ENCODE results near the gene MAPK8. TPM values are rescaled to one million over a fixed set of nuclear protein-coding genes. Genes with fewer than 3 reads are reported as not detected.

Gene MAPK8
- polyA plus RNA-seq, 2 donors: 14.5 to 16.1 TPM

GRCh38 chr10:48473704-48474103, 167.2 kb downstream of the MAPK8 start:
- Histone ChIP-seq H3K36me3 (ENCODE audit: control insufficient read depth in 2 of 2, insufficient read depth in 2 of 2, low read length in 1 of 2) (no peaks in the 10 kb centered on the region), H3K4me3 (ENCODE audit: low read depth in 1 of 2, low read length in 2 of 2) (no peak overlapping the region), H3K9me3 (ENCODE audit: control insufficient read depth in 2 of 2, insufficient read depth in 1 of 2, low read depth in 1 of 2, low read length in 1 of 2) (no peaks in the 10 kb centered on the region), H3K27ac (ENCODE audit: low read depth in 2 of 2, low read length in 1 of 2) (no peak overlapping the region), H3K27me3 (ENCODE audit: control insufficient read depth in 1 of 2, insufficient read depth in 2 of 2, low read length in 2 of 2) (no peaks in the 10 kb centered on the region), H3K4me1 (ENCODE audit: control insufficient read depth in 2 of 2, insufficient read depth in 2 of 2, low read length in 1 of 2) (peaks cover 0 to 16% of the 10 kb centered on the region in 2 donors)
- 83 to 91% methylated on average over 5 of the region's 5 CpGs for WGBS, 2 donors

GRCh38 chr10:48474765-48475365, 168.4 kb downstream of the MAPK8 start:
- Histone ChIP-seq H3K27ac (ENCODE audit: low read depth in 2 of 2, low read length in 1 of 2) (no peak overlapping the region), H3K4me3 (ENCODE audit: low read depth in 1 of 2, low read length in 2 of 2) (no peak overlapping the region), H3K9me3 (ENCODE audit: control insufficient read depth in 2 of 2, insufficient read depth in 1 of 2, low read depth in 1 of 2, low read length in 1 of 2) (no peaks in the 10 kb centered on the region), H3K36me3 (ENCODE audit: control insufficient read depth in 2 of 2, insufficient read depth in 2 of 2, low read length in 1 of 2) (no peaks in the 10 kb centered on the region), H3K4me1 (ENCODE audit: control insufficient read depth in 2 of 2, insufficient read depth in 2 of 2, low read length in 1 of 2) (peaks cover 0 to 9% of the 10 kb centered on the region in 2 donors), H3K27me3 (ENCODE audit: control insufficient read depth in 1 of 2, insufficient read depth in 2 of 2, low read length in 2 of 2) (no peaks in the 10 kb centered on the region)
- 92 to 95% methylated on average over 3 of the region's 3 CpGs for WGBS, 2 donors

- WGBS, 2 donors: 90 to 92% methylated on average over 4 of the region's 4 CpGs
- H3K4me3 ChIP-seq (ENCODE audit: low read depth in 1 of 2, low read length in 2 of 2): no peak overlapping the region
- no peaks in the 10 kb centered on the region for H3K36me3 ChIP-seq (ENCODE audit: control insufficient read depth in 2 of 2, insufficient read depth in 2 of 2, low read length in 1 of 2)
- H3K9me3 ChIP-seq (ENCODE audit: control insufficient read depth in 2 of 2, insufficient read depth in 1 of 2, low read depth in 1 of 2, low read length in 1 of 2): no peaks in the 10 kb centered on the region
- H3K27me3 ChIP-seq (ENCODE audit: control insufficient read depth in 1 of 2, insufficient read depth in 2 of 2, low read length in 2 of 2): no peaks in the 10 kb centered on the region
- peaks cover 0 to 6% of the 10 kb centered on the region in 2 donors for H3K4me1 ChIP-seq (ENCODE audit: control insufficient read depth in 2 of 2, insufficient read depth in 2 of 2, low read length in 1 of 2)
- H3K27ac ChIP-seq (ENCODE audit: low read depth in 2 of 2, low read length in 1 of 2): no peak overlapping the region
These were observed 169.4 kb downstream of the MAPK8 start for GRCh38 chr10:48475943-48476278.

- H3K9me3 ChIP-seq (ENCODE audit: control insufficient read depth in 2 of 2, insufficient read depth in 1 of 2, low read depth in 1 of 2, low read length in 1 of 2): no peaks in the 10 kb centered on the region
- H3K27me3 ChIP-seq (ENCODE audit: control insufficient read depth in 1 of 2, insufficient read depth in 2 of 2, low read length in 2 of 2): no peaks in the 10 kb centered on the region
- peaks cover 0 to 3% of the 10 kb centered on the region in 2 donors for H3K4me1 ChIP-seq (ENCODE audit: control insufficient read depth in 2 of 2, insufficient read depth in 2 of 2, low read length in 1 of 2)
- WGBS, 2 donors: 48 to 50% methylated on average over 9 of the region's 9 CpGs
- H3K4me3 ChIP-seq (ENCODE audit: low read depth in 1 of 2, low read length in 2 of 2): no peak overlapping the region
- H3K36me3 ChIP-seq (ENCODE audit: control insufficient read depth in 2 of 2, insufficient read depth in 2 of 2, low read length in 1 of 2): no peaks in the 10 kb centered on the region
- no peak overlapping the region for H3K27ac ChIP-seq (ENCODE audit: low read depth in 2 of 2, low read length in 1 of 2)
These were observed 170.0 kb downstream of the MAPK8 start for GRCh38 chr10:48476279-48476982.

GRCh38 chr10:48477141-48477540, 170.7 kb downstream of the MAPK8 start:
- Histone ChIP-seq H3K9me3 (ENCODE audit: control insufficient read depth in 2 of 2, insufficient read depth in 1 of 2, low read depth in 1 of 2, low read length in 1 of 2) (no peaks in the 10 kb centered on the region), H3K4me3 (ENCODE audit: low read depth in 1 of 2, low read length in 2 of 2) (no peak overlapping the region), H3K27ac (ENCODE audit: low read depth in 2 of 2, low read length in 1 of 2) (no peak overlapping the region), H3K36me3 (ENCODE audit: control insufficient read depth in 2 of 2, insufficient read depth in 2 of 2, low read length in 1 of 2) (no peaks in the 10 kb centered on the region), H3K27me3 (ENCODE audit: control insufficient read depth in 1 of 2, insufficient read depth in 2 of 2, low read length in 2 of 2) (no peaks in the 10 kb centered on the region), H3K4me1 (ENCODE audit: control insufficient read depth in 2 of 2, insufficient read depth in 2 of 2, low read length in 1 of 2) (peaks cover 0 to 3% of the 10 kb centered on the region in 2 donors)

- no peaks in the 10 kb centered on the region for H3K9me3 ChIP-seq (ENCODE audit: control insufficient read depth in 2 of 2, insufficient read depth in 1 of 2, low read depth in 1 of 2, low read length in 1 of 2)
- no peaks in the 10 kb centered on the region for H3K27me3 ChIP-seq (ENCODE audit: control insufficient read depth in 1 of 2, insufficient read depth in 2 of 2, low read length in 2 of 2)
- H3K27ac ChIP-seq (ENCODE audit: low read depth in 2 of 2, low read length in 1 of 2): no peak overlapping the region
- H3K36me3 ChIP-seq (ENCODE audit: control insufficient read depth in 2 of 2, insufficient read depth in 2 of 2, low read length in 1 of 2): no peaks in the 10 kb centered on the region
- H3K4me1 ChIP-seq (ENCODE audit: control insufficient read depth in 2 of 2, insufficient read depth in 2 of 2, low read length in 1 of 2): peaks cover 0 to 3% of the 10 kb centered on the region in 2 donors
- no peak overlapping the region for H3K4me3 ChIP-seq (ENCODE audit: low read depth in 1 of 2, low read length in 2 of 2)
- 80 to 86% methylated on average over 4 of the region's 4 CpGs for WGBS, 2 donors
These were observed 171.1 kb downstream of the MAPK8 start for GRCh38 chr10:48477616-48478015.

GRCh38 chr10:48478469-48478868, 172.0 kb downstream of the MAPK8 start:
- Histone ChIP-seq H3K27me3 (ENCODE audit: control insufficient read depth in 1 of 2, insufficient read depth in 2 of 2, low read length in 2 of 2) (no peaks in the 10 kb centered on the region), H3K27ac (ENCODE audit: low read depth in 2 of 2, low read length in 1 of 2) (no peak overlapping the region), H3K9me3 (ENCODE audit: control insufficient read depth in 2 of 2, insufficient read depth in 1 of 2, low read depth in 1 of 2, low read length in 1 of 2) (no peaks in the 10 kb centered on the region), H3K36me3 (ENCODE audit: control insufficient read depth in 2 of 2, insufficient read depth in 2 of 2, low read length in 1 of 2) (no peaks in the 10 kb centered on the region), H3K4me3 (ENCODE audit: low read depth in 1 of 2, low read length in 2 of 2) (no peak overlapping the region), H3K4me1 (ENCODE audit: control insufficient read depth in 2 of 2, insufficient read depth in 2 of 2, low read length in 1 of 2) (peaks cover 0 to 3% of the 10 kb centered on the region in 2 donors)
- 82 to 92% methylated on average over 5 of the region's 5 CpGs for WGBS, 2 donors

- Histone ChIP-seq H3K4me3 (ENCODE audit: low read depth in 1 of 2, low read length in 2 of 2) (no peak overlapping the region), H3K36me3 (ENCODE audit: control insufficient read depth in 2 of 2, insufficient read depth in 2 of 2, low read length in 1 of 2) (no peaks in the 10 kb centered on the region), H3K4me1 (ENCODE audit: control insufficient read depth in 2 of 2, insufficient read depth in 2 of 2, low read length in 1 of 2) (peaks cover 0 to 3% of the 10 kb centered on the region in 2 donors), H3K27me3 (ENCODE audit: control insufficient read depth in 1 of 2, insufficient read depth in 2 of 2, low read length in 2 of 2) (no peaks in the 10 kb centered on the region), H3K9me3 (ENCODE audit: control insufficient read depth in 2 of 2, insufficient read depth in 1 of 2, low read depth in 1 of 2, low read length in 1 of 2) (no peaks in the 10 kb centered on the region), H3K27ac (ENCODE audit: low read depth in 2 of 2, low read length in 1 of 2) (no peak overlapping the region)
- WGBS, 2 donors: 81 to 84% methylated on average over 30 of the region's 30 CpGs
These were observed 172.7 kb downstream of the MAPK8 start for GRCh38 chr10:48478980-48479811.

- H3K27ac ChIP-seq (ENCODE audit: low read depth in 2 of 2, low read length in 1 of 2): no peak overlapping the region
- H3K4me3 ChIP-seq (ENCODE audit: low read depth in 1 of 2, low read length in 2 of 2): no peak overlapping the region
- H3K27me3 ChIP-seq (ENCODE audit: control insufficient read depth in 1 of 2, insufficient read depth in 2 of 2, low read length in 2 of 2): no peaks in the 10 kb centered on the region
- 50 to 54% methylated on average over 19 to 20 of the region's 20 CpGs for WGBS, 2 donors
- no peaks in the 10 kb centered on the region for H3K9me3 ChIP-seq (ENCODE audit: control insufficient read depth in 2 of 2, insufficient read depth in 1 of 2, low read depth in 1 of 2, low read length in 1 of 2)
- H3K4me1 ChIP-seq (ENCODE audit: control insufficient read depth in 2 of 2, insufficient read depth in 2 of 2, low read length in 1 of 2): no peaks in the 10 kb centered on the region
- no peaks in the 10 kb centered on the region for H3K36me3 ChIP-seq (ENCODE audit: control insufficient read depth in 2 of 2, insufficient read depth in 2 of 2, low read length in 1 of 2)
These were observed 174.2 kb downstream of the MAPK8 start for GRCh38 chr10:48480397-48481374.

Measured in esophagus (tissue), 2 donors.